Stimulated activated CD4-positive, alpha-beta T cell treated with anti-CD3 and anti-CD28 coated beads, Interleukin-4, amount 100 ng/mL, for 24 hours (primary cell): ENCODE measurements around the gene ERVV-1.
"Not testable (repeated sequence)": the region's sequence is repeated elsewhere in the genome, so short reads cannot be mapped to it uniquely, and the experiment has no call there.

Source experiments
- DNase-seq: peaks from one replicate; pipeline ENCODE4 v3.0.0-alpha.2; 2020

Gene ERVV-1

GRCh38 chr19:53013621-53014020 lies at the start of gene ERVV-1:
TSS of gene ERVV-1 (plus strand) at chr19:53013921. CDS start at chr19:53014091, 170 bp downstream.
- DNase-seq: no peak

GRCh38 chr19:52967772-52968171 lies 45.9 kb upstream of the ERVV-1 start:
- DNase-seq: no peak

- no peak for DNase-seq
Observed at GRCh38 chr19:52981329-52981728, 32.4 kb upstream of the ERVV-1 start.

- DNase-seq: not testable (repeated sequence)
Observed at GRCh38 chr19:52983167-52983566, 30.6 kb upstream of the ERVV-1 start.

- no peak for DNase-seq
Observed at GRCh38 chr19:52987221-52987620, 26.5 kb upstream of the ERVV-1 start.

- no peak for DNase-seq
Observed at GRCh38 chr19:52988506-52988905, 25.2 kb upstream of the ERVV-1 start.

- DNase-seq: no peak
Observed at GRCh38 chr19:52990759-52991418, 22.8 kb upstream of the ERVV-1 start.

- no peak for DNase-seq
Observed at GRCh38 chr19:52991484-52991883, 22.2 kb upstream of the ERVV-1 start.

GRCh38 chr19:52992109-52993004 lies 21.4 kb upstream of the ERVV-1 start:
- no peak for DNase-seq

- peak; percentile 74 for DNase-seq
Observed at GRCh38 chr19:52993342-52994178, 20.2 kb upstream of the ERVV-1 start.

GRCh38 chr19:52995711-52996110 lies 18.0 kb upstream of the ERVV-1 start:
- DNase-seq: no peak

GRCh38 chr19:52997975-52998374 lies 15.7 kb upstream of the ERVV-1 start:
- DNase-seq: no peak

GRCh38 chr19:53002479-53002878 lies 11.2 kb upstream of the ERVV-1 start:
- no peak for DNase-seq

- no peak for DNase-seq
Observed at GRCh38 chr19:53004242-53004641, 9.5 kb upstream of the ERVV-1 start.

- DNase-seq: no peak
Observed at GRCh38 chr19:53007200-53007599, 6.5 kb upstream of the ERVV-1 start.

GRCh38 chr19:53007606-53008005 lies 6.1 kb upstream of the ERVV-1 start:
- DNase-seq: no peak

GRCh38 chr19:53008061-53008778 lies 5.5 kb upstream of the ERVV-1 start:
- DNase-seq: no peak

- no peak for DNase-seq
Observed at GRCh38 chr19:53010494-53010893, 3.2 kb upstream of the ERVV-1 start.

GRCh38 chr19:53012006-53012405 lies 1.7 kb upstream of the ERVV-1 start:
- DNase-seq: no peak

- DNase-seq: no peak
Observed at GRCh38 chr19:53015159-53015558, 1.4 kb downstream of the ERVV-1 start.

- no peak for DNase-seq
Observed at GRCh38 chr19:53015730-53016129, 2.0 kb downstream of the ERVV-1 start.

GRCh38 chr19:53019684-53020083 lies 6.0 kb downstream of the ERVV-1 start:
- DNase-seq: no peak

- DNase-seq: not testable (repeated sequence)
Observed at GRCh38 chr19:53028306-53028705, 14.6 kb downstream of the ERVV-1 start.
